Measurements from ENCODE around the gene SHANK2.

SHANK2 gene

DNA sequence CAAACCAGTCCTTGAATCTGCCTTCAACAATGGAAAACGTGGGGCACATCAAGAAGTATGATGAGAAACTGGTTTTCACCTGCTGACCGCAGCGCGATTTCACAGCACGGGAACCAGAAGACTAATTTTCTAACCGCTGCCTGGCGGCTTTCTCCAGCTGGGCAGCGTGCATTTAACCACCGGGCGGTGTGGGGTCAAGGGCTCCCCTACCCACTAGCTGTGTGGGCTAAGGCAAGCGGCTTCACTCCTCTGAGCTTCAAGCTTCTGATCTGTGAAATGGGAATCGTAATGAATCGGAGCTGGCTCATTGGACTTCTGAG is 4.2 kb downstream of the SHANK2 start:
- no peak overlapping the region for H3K4me3 ChIP-seq (ENCODE audit: low read depth, low read length)
- no peak overlapping the region for H2AK5ac ChIP-seq (ENCODE audit: low read length)
- DNase-seq, result no peak
- peaks cover 34% of the 10 kb centered on the region for H3K79me2 ChIP-seq (ENCODE audit: control insufficient read depth, insufficient read depth, low read length, poor library complexity)
- H3K14ac ChIP-seq (ENCODE audit: low read length), result peak overlapping the region; percentile 27
- H3K18ac ChIP-seq (ENCODE audit: low read length), result peak overlapping the region; percentile 37
- no CpG with 5 or more reads among the region's 13 CpGs for WGBS (ENCODE audit: extremely low coverage, insufficient coverage, insufficient read length)
- peak overlapping the region; percentile 22 for H4K8ac ChIP-seq (ENCODE audit: low read depth, low read length)
- peak overlapping the region; percentile 79 for H2BK12ac ChIP-seq (ENCODE audit: low read length)
- H2BK5ac ChIP-seq (ENCODE audit: low read depth, low read length, poor library complexity), result no peak overlapping the region
- peak overlapping the region; percentile 25 for H2AFZ ChIP-seq (ENCODE audit: insufficient read depth, low read length, poor library complexity)
- H4K91ac ChIP-seq (ENCODE audit: low read depth, low read length), result peak overlapping the region; percentile 78
- H3K4me2 ChIP-seq (ENCODE audit: low read length), result no peak overlapping the region
- H3K27ac ChIP-seq (ENCODE audit: low read depth, low read length), result peak overlapping the region; percentile 10
- no peaks in the 10 kb centered on the region for H3K9me3 ChIP-seq (ENCODE audit: insufficient read depth, low read depth, low read length)
- no peaks in the 10 kb centered on the region for H3K27me3 ChIP-seq (ENCODE audit: insufficient read depth, low read length)
- peak overlapping the region; percentile 19 for H3K4ac ChIP-seq (ENCODE audit: low read depth, low read length)
- H3K79me1 ChIP-seq (ENCODE audit: low read length), result peaks cover 51% of the 10 kb centered on the region
- no peak overlapping the region for H4K12ac ChIP-seq (ENCODE audit: low read depth, low read length)
- peaks cover 47 to 50% of the 10 kb centered on the region in 2 experiments for H3K4me1 ChIP-seq (ENCODE audit: control insufficient read depth in 1 of 2, insufficient read depth in 2 of 2, low read length in 2 of 2)
- H3K36me3 ChIP-seq (ENCODE audit: control insufficient read depth in 1 of 2, insufficient read depth in 2 of 2, low read length in 2 of 2), result peaks cover 0 to 6% of the 10 kb centered on the region in 2 experiments
- H3K9ac ChIP-seq (ENCODE audit: low read length), result no peak overlapping the region
- no peak overlapping the region for H3K23ac ChIP-seq (ENCODE audit: low read length)
- H2BK120ac ChIP-seq (ENCODE audit: insufficient read depth, low read length, poor library complexity), result peak overlapping the region; percentile 26

DNA sequence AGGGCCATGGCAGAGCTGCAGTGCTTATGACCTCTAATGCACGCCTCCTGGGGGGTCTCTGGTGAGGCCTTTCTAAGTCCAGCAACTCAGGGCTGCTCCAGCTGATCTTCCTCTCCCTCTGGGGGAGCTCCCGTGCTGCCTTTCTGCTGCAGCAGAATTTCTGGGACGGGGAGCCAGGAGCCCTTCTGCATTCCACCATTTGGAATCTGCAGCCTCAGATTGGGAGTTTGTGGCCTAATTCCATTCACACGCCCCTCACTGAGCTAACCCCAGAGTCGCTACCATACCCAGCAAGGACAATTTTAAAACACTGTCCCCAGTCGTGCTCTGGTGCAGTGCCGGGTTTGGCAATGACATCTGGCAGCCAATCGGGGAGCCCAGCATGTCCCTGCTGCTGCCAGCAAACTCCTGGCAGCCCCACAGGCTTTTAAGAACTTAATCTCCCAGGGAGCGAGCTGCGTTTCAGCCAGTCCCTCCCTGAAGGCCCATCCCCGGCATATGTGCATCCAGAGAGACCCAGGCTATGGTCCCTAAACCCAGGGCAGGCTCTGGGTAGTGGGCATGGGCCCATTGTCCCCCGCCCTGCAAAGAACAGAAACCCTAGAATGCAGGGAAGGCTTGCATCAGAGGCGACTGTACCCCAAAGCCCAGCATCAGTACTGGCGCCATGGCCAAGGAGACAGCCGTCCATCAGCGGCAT is 4.7 kb downstream of the SHANK2 start:
- Histone ChIP-seq H2BK5ac (ENCODE audit: low read depth, low read length, poor library complexity) (peak overlapping the region; percentile 32), H3K18ac (ENCODE audit: low read length) (peak overlapping the region; percentile 37), H3K4me2 (ENCODE audit: low read length) (no peak overlapping the region), H2BK120ac (ENCODE audit: insufficient read depth, low read length, poor library complexity) (peak overlapping the region; percentile 58), H4K91ac (ENCODE audit: low read depth, low read length) (peak overlapping the region; percentile 78), H3K23ac (ENCODE audit: low read length) (no peak overlapping the region), H2BK12ac (ENCODE audit: low read length) (peak overlapping the region; percentile 79), H2AK5ac (ENCODE audit: low read length) (peak overlapping the region; percentile 59), H2AFZ (ENCODE audit: insufficient read depth, low read length, poor library complexity) (peak overlapping the region; percentile 35), H3K4me1 (ENCODE audit: control insufficient read depth in 1 of 2, insufficient read depth in 2 of 2, low read length in 2 of 2) (peaks cover 46 to 50% of the 10 kb centered on the region in 2 experiments), H3K14ac (ENCODE audit: low read length) (peak overlapping the region; percentile 27), H4K12ac (ENCODE audit: low read depth, low read length) (no peak overlapping the region), H4K8ac (ENCODE audit: low read depth, low read length) (peak overlapping the region; percentile 22), H3K79me1 (ENCODE audit: low read length) (peaks cover 48% of the 10 kb centered on the region), H3K27ac (ENCODE audit: low read depth, low read length) (no peak overlapping the region), H3K9me3 (ENCODE audit: insufficient read depth, low read depth, low read length) (no peaks in the 10 kb centered on the region), H3K4me3 (ENCODE audit: low read depth, low read length) (no peak overlapping the region), H3K9ac (ENCODE audit: low read length) (no peak overlapping the region), H3K36me3 (ENCODE audit: control insufficient read depth in 1 of 2, insufficient read depth in 2 of 2, low read length in 2 of 2) (peaks cover 0 to 6% of the 10 kb centered on the region in 2 experiments), H3K4ac (ENCODE audit: low read depth, low read length) (peak overlapping the region; percentile 19), H3K27me3 (ENCODE audit: insufficient read depth, low read length) (no peaks in the 10 kb centered on the region), H3K79me2 (ENCODE audit: control insufficient read depth, insufficient read depth, low read length, poor library complexity) (peaks cover 34% of the 10 kb centered on the region)
- WGBS (ENCODE audit: extremely low coverage, insufficient coverage, insufficient read length), result no CpG with 5 or more reads among the region's 16 CpGs
- DNase-seq, result no peak

DNA sequence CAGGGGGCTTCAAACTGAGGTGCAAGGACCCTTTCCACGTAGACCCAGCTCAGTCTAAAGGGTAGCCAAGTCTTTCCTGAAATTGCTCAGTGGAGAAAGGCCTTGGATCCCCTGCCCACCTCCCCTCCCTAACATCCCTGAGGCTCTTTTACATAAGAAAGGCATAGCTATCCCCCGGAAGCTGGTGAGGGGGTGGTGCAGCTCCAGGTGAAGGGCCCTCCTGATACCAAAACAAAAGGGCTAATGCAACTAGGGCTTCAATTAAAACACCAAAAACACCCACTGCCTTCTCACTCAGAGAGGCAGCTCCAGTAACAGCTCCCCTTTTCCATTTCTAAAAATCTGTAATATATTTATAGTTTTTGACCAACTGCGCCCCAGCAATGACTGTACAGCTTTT is 5.8 kb downstream of the SHANK2 start:
- Histone ChIP-seq H3K4ac (ENCODE audit: low read depth, low read length) (peak overlapping the region; percentile 93), H2BK5ac (ENCODE audit: low read depth, low read length, poor library complexity) (peak overlapping the region; percentile 95), H3K14ac (ENCODE audit: low read length) (peak overlapping the region; percentile 78), H3K4me3 (ENCODE audit: low read depth, low read length) (no peak overlapping the region), H3K27ac (ENCODE audit: low read depth, low read length) (peak overlapping the region; percentile 83), H2BK12ac (ENCODE audit: low read length) (peak overlapping the region; percentile 93), H2AFZ (ENCODE audit: insufficient read depth, low read length, poor library complexity) (peak overlapping the region; percentile 56), H4K8ac (ENCODE audit: low read depth, low read length) (peak overlapping the region; percentile 86), H3K9ac (ENCODE audit: low read length) (no peak overlapping the region), H3K18ac (ENCODE audit: low read length) (peak overlapping the region; percentile 97), H3K4me1 (ENCODE audit: control insufficient read depth in 1 of 2, insufficient read depth in 2 of 2, low read length in 2 of 2) (peaks cover 49 to 55% of the 10 kb centered on the region in 2 experiments), H3K4me2 (ENCODE audit: low read length) (peak overlapping the region; percentile 55), H3K79me1 (ENCODE audit: low read length) (peaks cover 47% of the 10 kb centered on the region), H3K23ac (ENCODE audit: low read length) (no peak overlapping the region), H3K79me2 (ENCODE audit: control insufficient read depth, insufficient read depth, low read length, poor library complexity) (peaks cover 30% of the 10 kb centered on the region), H3K9me3 (ENCODE audit: insufficient read depth, low read depth, low read length) (no peaks in the 10 kb centered on the region), H3K27me3 (ENCODE audit: insufficient read depth, low read length) (no peaks in the 10 kb centered on the region), H2AK5ac (ENCODE audit: low read length) (peak overlapping the region; percentile 33), H2BK120ac (ENCODE audit: insufficient read depth, low read length, poor library complexity) (peak overlapping the region; percentile 89), H4K12ac (ENCODE audit: low read depth, low read length) (peak overlapping the region; percentile 49), H4K91ac (ENCODE audit: low read depth, low read length) (peak overlapping the region; percentile 85), H3K36me3 (ENCODE audit: control insufficient read depth in 1 of 2, insufficient read depth in 2 of 2, low read length in 2 of 2) (peaks cover 0 to 8% of the 10 kb centered on the region in 2 experiments)
- DNase-seq, result no peak
- no CpG with 5 or more reads among the region's 3 CpGs for WGBS (ENCODE audit: extremely low coverage, insufficient coverage, insufficient read length)

DNA sequence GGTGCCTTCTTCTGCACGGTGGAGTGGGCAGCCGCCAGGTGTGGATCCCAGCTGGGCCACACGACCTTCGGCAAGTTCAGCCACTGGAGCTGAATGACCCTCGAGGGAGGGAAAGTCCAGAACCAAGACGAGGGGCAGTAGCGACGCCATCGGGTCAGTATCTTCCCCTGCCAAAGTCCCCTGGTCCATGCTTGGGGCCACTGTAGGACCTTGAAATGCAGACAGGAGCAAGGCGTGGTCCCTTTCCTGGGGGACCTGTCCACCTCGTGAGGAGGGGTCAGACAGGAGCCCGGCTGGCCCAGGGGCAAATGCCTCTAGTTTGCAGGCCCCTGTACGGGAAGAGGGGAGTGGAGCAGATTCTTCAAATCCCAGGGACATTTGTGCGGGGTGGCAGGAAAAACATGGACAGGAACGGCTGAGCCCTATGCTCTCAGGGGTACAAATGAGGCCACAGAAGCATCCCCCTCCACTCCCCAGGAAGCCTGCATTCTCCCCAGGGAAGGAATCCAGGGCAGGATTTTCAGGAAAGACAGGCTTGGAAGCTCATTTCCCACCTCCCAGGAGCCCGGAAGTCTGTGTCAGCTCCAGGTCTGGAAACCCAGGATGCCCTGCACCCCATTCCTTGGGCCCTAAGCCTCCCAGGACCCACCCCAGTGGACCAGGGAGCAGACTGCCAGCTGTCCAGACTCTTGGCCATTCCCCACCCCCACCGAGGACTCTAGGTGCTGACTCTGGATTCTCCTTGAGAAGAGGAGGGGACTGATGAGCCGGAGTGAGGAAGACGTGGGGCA is 6.6 kb downstream of the SHANK2 start:
- H2BK120ac ChIP-seq (ENCODE audit: insufficient read depth, low read length, poor library complexity), result peak overlapping the region; percentile 98
- H3K4me1 ChIP-seq (ENCODE audit: control insufficient read depth in 1 of 2, insufficient read depth in 2 of 2, low read length in 2 of 2), result peaks cover 49 to 57% of the 10 kb centered on the region in 2 experiments
- H2BK12ac ChIP-seq (ENCODE audit: low read length), result peak overlapping the region; percentile 93

More for the DNA sequence above, 6.6 kb downstream of the SHANK2 start:
- Histone ChIP-seq H2BK5ac (ENCODE audit: low read depth, low read length, poor library complexity) (peak overlapping the region; percentile 95), H3K18ac (ENCODE audit: low read length) (peak overlapping the region; percentile 97), H4K91ac (ENCODE audit: low read depth, low read length) (peak overlapping the region; percentile 85), H3K27me3 (ENCODE audit: insufficient read depth, low read length) (no peaks in the 10 kb centered on the region), H3K9ac (ENCODE audit: low read length) (peak overlapping the region; percentile 43), H3K79me1 (ENCODE audit: low read length) (peaks cover 45% of the 10 kb centered on the region), H3K14ac (ENCODE audit: low read length) (peak overlapping the region; percentile 78), H4K12ac (ENCODE audit: low read depth, low read length) (peak overlapping the region; percentile 49), H3K4me2 (ENCODE audit: low read length) (peak overlapping the region; percentile 55), H3K4me3 (ENCODE audit: low read depth, low read length) (no peak overlapping the region), H2AFZ (ENCODE audit: insufficient read depth, low read length, poor library complexity) (peak overlapping the region; percentile 56), H3K79me2 (ENCODE audit: control insufficient read depth, insufficient read depth, low read length, poor library complexity) (peaks cover 24% of the 10 kb centered on the region), H3K36me3 (ENCODE audit: control insufficient read depth in 1 of 2, insufficient read depth in 2 of 2, low read length in 2 of 2) (peaks cover 0 to 8% of the 10 kb centered on the region in 2 experiments), H4K8ac (ENCODE audit: low read depth, low read length) (peak overlapping the region; percentile 94), H3K4ac (ENCODE audit: low read depth, low read length) (peak overlapping the region; percentile 93), H3K23ac (ENCODE audit: low read length) (no peak overlapping the region), H3K9me3 (ENCODE audit: insufficient read depth, low read depth, low read length) (no peaks in the 10 kb centered on the region), H2AK5ac (ENCODE audit: low read length) (peak overlapping the region; percentile 33), H3K27ac (ENCODE audit: low read depth, low read length) (peak overlapping the region; percentile 83)
- DNase-seq, result peak; percentile 66 to 81
- WGBS (ENCODE audit: extremely low coverage, insufficient coverage, insufficient read length), result no CpG with 5 or more reads among the region's 19 CpGs

Data from trophoblast cell (in vitro differentiated cells and primary cell).